ENCODE results near the gene ERC2. TPM values are rescaled to one million over a fixed set of nuclear protein-coding genes. Genes with fewer than 3 reads are reported as not detected.

ERC2 gene
- total RNA-seq, 3 donors from 2014 or later (not counting 1 experiment from before 2014, with no cell fraction given): not detected

DNA sequence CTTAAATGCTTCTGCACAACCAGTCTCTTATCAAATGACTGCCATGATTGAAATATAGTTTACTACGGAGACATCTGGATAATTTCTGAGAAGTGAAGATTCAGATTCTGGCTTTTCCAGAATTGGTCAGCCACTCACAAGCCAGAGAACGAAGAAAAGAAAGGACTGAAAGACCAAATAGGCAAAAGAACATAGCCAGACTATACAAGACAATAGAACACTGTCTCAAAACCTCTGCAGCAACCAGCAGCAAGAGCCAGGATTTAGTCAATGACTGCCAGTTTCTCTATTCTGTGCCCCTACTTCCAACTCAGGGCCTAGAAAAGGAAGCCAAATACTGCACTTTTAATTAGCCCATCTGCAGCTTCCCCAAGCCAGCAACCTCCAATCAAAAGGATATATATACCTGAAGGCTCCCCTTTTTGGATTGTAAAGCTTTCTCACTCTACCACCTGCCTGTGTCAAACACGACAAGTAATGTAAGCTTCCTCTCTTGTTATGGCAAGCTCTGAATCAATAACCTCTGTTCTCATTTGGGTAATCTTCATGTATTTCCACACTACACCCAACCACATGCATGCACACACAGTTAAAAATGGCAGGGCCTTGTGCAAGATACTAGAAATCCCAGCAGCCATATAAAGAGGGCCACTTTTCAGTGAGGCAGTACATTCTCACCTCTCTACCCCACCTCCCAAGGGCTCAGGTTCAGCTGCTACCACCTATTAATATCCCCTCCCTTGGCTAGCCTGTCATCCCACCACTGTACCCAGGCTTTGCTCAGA is 97.1 kb downstream of the ERC2 start:
- H3K36me3 Mint-ChIP-seq: no peaks in the 10 kb centered on the region
- no peaks in the 10 kb centered on the region for H3K4me1 Mint-ChIP-seq
- no peak for DNase-seq
- peaks cover 8 to 10% of the 10 kb centered on the region in 2 donors for H3K27me3 Mint-ChIP-seq (ENCODE audit: low read depth in 2 of 2)
- no peaks in the 10 kb centered on the region for H3K36me3 ChIP-seq (ENCODE audit: control insufficient read depth, insufficient read depth, low read length)
- no peak for TF ChIP-seq CTCF (IDR thresholded peaks at IDR 0.05)
- ATAC-seq: no peak
- intact Hi-C loops (cut with micrococcal nuclease): no loop called here
- no peak overlapping the region for H3K27ac ChIP-seq (ENCODE audit: low read length)
- no peak overlapping the region for H3K4me3 ChIP-seq (ENCODE audit: low read length)
- H3K9me3 ChIP-seq (ENCODE audit: control insufficient read depth, insufficient read depth, low read length): peaks cover 2% of the 10 kb centered on the region
- WGBS (ENCODE audit: insufficient coverage): 64% methylated on average over 3 of the region's 3 CpGs
- H3K27me3 ChIP-seq (ENCODE audit: control insufficient read depth, insufficient read depth, low read length): no peaks in the 10 kb centered on the region
- H3K4me1 ChIP-seq (ENCODE audit: control insufficient read depth, insufficient read depth, low read length): no peaks in the 10 kb centered on the region
- H3K4me3 Mint-ChIP-seq: no peak overlapping the region
- H3K27ac Mint-ChIP-seq: no peak overlapping the region
- H3K9me3 Mint-ChIP-seq: peaks cover 0 to 3% of the 10 kb centered on the region in 2 donors

DNA sequence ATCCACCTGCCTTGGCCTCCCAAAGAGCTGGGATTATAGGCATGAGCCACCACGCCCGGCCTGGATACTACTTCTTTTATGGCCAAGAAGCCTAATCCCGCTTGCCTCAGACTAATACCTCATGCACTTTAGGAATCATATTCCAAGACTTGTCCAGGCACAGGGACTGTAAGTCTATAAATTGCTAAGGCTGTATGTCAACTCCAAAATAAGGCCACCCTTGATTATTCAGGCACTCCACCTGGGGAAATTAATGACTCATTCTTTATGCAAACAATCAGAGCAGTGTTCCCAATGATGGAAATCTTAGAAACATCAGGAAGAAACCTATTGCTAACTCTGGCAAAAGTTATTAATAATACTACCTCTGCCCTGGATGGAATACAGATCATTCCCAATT is 98.4 kb downstream of the ERC2 start:
- 86% methylated on average over 3 of the region's 3 CpGs for WGBS (ENCODE audit: insufficient coverage)
- intact Hi-C loops (cut with micrococcal nuclease): no loop called here
- ATAC-seq: no peak
- Histone ChIP-seq H3K9me3 (ENCODE audit: control insufficient read depth, insufficient read depth, low read length) (no peaks in the 10 kb centered on the region), H3K27ac (ENCODE audit: low read length) (no peak overlapping the region), H3K4me3 (ENCODE audit: low read length) (no peak overlapping the region), H3K4me1 (ENCODE audit: control insufficient read depth, insufficient read depth, low read length) (no peaks in the 10 kb centered on the region), H3K36me3 (ENCODE audit: control insufficient read depth, insufficient read depth, low read length) (no peaks in the 10 kb centered on the region), H3K27me3 (ENCODE audit: control insufficient read depth, insufficient read depth, low read length) (no peaks in the 10 kb centered on the region)
- Mint-ChIP-seq H3K27me3 (ENCODE audit: low read depth in 2 of 2) (peaks cover 7 to 8% of the 10 kb centered on the region in 2 donors), H3K4me3 (no peak overlapping the region), H3K36me3 (no peaks in the 10 kb centered on the region), H3K27ac (no peak overlapping the region), H3K9me3 (no peaks in the 10 kb centered on the region), H3K4me1 (no peaks in the 10 kb centered on the region)
- DNase-seq: no peak
- TF ChIP-seq CTCF (IDR thresholded peaks at IDR 0.05): no peak

DNA sequence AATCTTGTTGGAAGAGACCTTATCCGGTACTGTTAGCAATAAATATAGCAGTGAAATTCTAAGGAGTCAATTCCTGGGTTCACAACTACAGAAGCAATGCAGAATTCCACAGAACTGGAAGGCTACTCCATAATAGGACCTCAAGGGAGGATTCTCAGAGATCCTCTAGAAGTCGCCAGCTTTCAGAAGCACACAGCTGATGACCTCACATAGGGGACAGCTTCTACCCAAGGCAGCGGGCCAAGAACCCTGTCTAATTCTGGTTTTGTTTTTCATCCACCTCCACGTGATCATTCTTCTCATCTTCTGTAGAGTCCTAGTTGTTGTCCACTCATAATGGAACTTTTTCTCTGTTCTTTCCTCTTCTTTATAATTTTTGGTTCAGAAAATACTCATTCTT is 99.4 kb downstream of the ERC2 start:
- Mint-ChIP-seq H3K9me3 (no peaks in the 10 kb centered on the region), H3K27ac (no peak overlapping the region), H3K4me3 (no peak overlapping the region), H3K4me1 (no peaks in the 10 kb centered on the region), H3K36me3 (no peaks in the 10 kb centered on the region), H3K27me3 (ENCODE audit: low read depth in 2 of 2) (peaks cover 0 to 8% of the 10 kb centered on the region in 2 donors)
- WGBS (ENCODE audit: insufficient coverage): 81% methylated on average over 4 of the region's 4 CpGs
- Histone ChIP-seq H3K27me3 (ENCODE audit: control insufficient read depth, insufficient read depth, low read length) (no peaks in the 10 kb centered on the region), H3K27ac (ENCODE audit: low read length) (no peak overlapping the region), H3K36me3 (ENCODE audit: control insufficient read depth, insufficient read depth, low read length) (no peaks in the 10 kb centered on the region), H3K4me1 (ENCODE audit: control insufficient read depth, insufficient read depth, low read length) (no peaks in the 10 kb centered on the region), H3K4me3 (ENCODE audit: low read length) (no peak overlapping the region), H3K9me3 (ENCODE audit: control insufficient read depth, insufficient read depth, low read length) (no peaks in the 10 kb centered on the region)
- ATAC-seq (no peak), DNase-seq (no peak)
- intact Hi-C loops (cut with micrococcal nuclease): no loop called here
- TF ChIP-seq CTCF (IDR thresholded peaks at IDR 0.05): no peak

Data from natural killer cell (primary cell).